Smooth muscle cell of the brain vasculature (primary cell): ENCODE measurements around the gene NPHP4.

Experiments used
- DNase-seq: peaks from one replicate; pipeline ENCODE4 v3.0.0-alpha.2; 2012; ENCODE audit warnings: low read depth, low spot score

Gene NPHP4

DNA sequence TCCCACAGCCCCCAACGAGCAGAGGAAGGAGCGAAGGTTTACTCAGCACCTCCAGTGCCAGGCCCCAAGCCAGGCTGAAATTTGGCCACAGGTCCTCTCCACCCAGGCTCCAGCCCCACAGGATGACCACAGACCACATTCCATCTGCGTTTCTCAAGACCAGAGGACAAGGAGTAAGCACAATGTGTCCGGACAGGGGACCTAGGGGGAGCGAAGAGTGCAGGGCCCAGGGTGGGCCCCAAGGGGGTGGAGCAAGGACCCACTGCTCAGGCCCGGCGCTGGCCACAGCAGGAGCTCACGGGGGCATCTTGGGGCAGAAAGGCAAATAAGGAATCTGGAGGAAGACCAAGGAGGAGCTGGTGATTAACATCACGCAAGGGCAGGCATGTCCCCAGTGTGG, 100.5 kb downstream of the NPHP4 start:
- no peak for DNase-seq

- no peak for DNase-seq
Observed at GRCh38 chr1:5891137-5891536, 101.1 kb downstream of the NPHP4 start.

- DNase-seq, result no peak
Observed at GRCh38 chr1:5890346-5891106, 101.7 kb downstream of the NPHP4 start.

GRCh38 chr1:5889901-5890300, 102.3 kb downstream of the NPHP4 start:
- no peak for DNase-seq

DNA sequence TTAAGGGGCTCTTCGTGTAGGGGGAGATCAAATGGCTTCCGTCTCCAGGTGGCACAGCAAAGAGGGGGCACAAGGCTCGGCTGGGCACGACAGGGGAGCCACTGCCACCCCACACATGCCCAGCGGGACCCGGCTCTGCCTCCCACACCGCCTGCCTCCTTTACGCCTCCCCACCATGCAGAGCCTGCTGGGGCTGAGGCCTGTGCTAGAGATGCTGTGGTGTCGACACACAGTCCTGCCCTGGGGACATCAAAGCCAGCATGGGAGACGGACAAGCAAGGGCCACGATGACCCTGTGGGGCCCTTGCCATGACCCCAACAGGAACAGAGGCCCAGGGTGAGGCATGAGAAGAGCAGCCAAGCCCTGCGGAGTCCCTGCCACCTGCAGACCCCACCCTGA, 102.8 kb downstream of the NPHP4 start:
- DNase-seq, result no peak

- no peak for DNase-seq
Observed at GRCh38 chr1:5888606-5889211, 103.5 kb downstream of the NPHP4 start.

DNA sequence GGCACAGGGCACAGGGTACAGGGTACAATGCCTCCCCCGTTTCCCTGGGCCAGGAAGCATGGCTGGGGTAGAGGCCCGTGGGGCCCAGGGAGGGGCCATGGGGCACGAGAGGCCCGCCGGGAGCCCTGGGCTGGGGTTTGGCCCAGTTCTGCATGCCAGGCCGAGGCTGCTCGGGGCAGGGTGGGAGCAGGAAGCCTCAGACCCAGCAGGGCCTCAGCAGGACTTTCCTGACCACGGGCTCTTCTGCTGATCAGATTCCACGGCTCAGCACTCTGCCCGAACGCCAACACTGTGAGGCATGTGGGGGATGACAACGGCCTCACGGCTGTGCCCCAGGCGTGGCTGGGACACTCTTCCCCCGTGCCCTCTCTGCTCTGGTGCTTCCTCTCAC, 104.3 kb downstream of the NPHP4 start:
- no peak for DNase-seq

GRCh38 chr1:5887349-5887970, 104.8 kb downstream of the NPHP4 start:
- no peak for DNase-seq

DNA sequence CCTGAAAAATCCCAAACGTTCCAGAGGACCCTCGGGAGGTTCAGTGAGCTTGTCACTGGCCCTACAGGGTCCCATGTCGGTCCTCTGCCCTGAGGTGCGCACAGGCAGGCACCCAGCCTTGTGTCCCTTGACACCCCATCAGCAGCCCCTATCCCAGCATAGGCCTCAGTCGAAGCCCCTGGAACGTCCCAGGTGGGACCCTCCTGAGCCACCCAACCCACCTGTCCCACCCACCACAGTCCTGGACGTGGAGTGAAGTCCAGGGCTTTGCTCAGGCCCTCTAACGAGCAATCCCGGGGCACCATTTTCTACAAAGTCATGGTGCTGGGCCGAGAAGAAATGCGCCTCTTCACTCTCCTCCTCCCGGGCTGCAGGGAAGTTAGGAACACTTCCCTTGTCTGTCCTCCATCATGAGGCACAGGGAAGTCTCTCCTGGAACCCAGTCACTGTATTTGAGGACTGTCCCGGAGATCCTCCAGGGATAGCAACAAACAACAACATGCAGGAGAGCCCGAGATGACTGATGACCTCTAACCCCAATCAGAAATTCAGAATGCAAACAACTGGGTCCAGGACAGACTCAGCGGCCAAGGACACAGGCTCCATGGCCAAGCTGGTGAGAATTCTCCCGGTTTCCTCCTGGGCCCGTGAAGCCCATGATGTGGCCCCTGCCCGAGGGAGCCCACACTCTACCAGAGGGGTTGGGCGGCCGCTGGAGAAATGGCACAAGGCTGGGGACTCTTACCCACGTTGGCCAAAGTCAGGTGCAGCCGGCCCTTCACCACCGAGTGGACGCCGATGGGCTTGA, 105.5 kb downstream of the NPHP4 start:
- no peak for DNase-seq

DNA sequence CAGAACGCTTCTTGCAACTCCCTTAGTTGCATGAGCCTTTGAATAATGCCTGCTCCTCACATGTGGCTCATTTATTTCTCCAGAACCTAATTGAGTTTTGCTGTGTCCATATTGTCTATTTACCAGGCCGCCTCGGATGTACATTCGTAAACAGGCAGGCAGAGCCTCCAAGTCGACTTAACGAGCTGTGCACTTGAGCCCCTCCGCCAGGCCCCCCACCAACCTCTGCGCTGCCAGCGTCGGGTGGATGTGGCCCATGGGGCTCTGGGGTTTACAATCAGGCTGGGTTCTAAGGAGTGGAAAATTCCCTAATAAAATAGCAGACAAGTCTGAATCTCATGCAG, 106.1 kb downstream of the NPHP4 start:
- no peak for DNase-seq

GRCh38 chr1:5885471-5886139, 106.6 kb downstream of the NPHP4 start:
- no peak for DNase-seq

DNA sequence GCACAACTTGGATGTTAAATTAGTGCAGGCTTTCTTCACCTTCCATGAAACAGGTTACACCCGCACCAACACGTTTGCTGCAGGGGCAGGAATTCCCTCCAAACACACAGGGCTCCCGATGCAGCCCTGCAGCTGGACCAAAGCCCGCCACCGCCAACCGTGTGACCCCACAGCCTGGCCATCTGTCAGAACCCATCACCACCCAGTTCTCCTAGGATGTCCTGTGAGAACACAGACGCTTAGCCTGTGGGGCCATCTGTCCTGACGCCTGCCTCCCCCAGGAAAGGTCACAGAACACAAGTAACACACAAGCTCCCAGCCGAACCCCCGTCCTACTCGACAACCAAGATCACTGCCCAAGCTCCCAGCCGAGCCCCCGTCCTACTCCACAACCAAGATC, 108.1 kb downstream of the NPHP4 start:
- DNase-seq, result no peak

DNA sequence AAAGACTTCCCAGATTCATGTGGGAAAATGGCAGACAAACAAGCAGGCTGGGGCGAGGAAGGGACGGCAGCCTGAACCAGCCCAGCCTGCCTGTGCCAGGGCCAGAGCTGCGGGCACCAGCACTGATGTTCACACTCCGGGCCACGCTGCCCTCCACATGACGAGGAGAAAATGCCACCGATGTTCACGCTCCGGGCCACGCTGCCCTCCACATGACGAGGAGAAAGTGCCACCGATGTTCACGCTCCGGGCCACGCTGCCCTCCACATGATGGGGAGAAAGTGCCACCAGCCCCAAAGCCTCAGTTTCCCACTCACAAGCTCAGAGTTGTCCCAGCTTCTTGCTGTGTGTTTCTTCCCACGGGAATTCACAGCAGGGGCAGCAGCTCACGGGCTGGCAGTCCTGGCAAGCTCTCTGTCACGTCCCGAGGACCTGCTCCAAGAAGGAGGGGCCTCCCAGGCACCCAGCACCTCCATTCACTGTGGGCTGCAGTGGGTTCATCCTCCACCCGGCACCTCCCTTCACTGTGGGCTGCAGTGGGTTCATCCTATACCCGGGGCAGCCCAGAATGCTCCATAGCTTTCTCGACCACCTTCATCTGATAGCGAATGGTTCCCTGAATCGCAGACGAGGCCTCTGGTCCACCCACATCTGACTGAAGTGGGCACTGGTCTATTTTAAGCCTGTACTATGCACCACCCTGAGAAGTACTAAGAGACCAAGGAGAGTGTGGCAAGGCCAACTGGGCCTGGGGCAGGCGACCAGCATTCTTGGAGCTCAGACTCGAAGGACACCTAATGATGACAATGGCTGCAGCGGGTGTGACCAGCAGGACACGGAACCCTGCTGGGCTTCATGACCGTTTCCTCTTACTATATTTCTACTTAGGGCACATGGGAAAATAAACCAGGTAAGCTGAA, 108.8 kb downstream of the NPHP4 start:
- DNase-seq, result no peak

- no peak for DNase-seq
Observed at GRCh38 chr1:5882367-5883128, 109.7 kb downstream of the NPHP4 start.

DNA sequence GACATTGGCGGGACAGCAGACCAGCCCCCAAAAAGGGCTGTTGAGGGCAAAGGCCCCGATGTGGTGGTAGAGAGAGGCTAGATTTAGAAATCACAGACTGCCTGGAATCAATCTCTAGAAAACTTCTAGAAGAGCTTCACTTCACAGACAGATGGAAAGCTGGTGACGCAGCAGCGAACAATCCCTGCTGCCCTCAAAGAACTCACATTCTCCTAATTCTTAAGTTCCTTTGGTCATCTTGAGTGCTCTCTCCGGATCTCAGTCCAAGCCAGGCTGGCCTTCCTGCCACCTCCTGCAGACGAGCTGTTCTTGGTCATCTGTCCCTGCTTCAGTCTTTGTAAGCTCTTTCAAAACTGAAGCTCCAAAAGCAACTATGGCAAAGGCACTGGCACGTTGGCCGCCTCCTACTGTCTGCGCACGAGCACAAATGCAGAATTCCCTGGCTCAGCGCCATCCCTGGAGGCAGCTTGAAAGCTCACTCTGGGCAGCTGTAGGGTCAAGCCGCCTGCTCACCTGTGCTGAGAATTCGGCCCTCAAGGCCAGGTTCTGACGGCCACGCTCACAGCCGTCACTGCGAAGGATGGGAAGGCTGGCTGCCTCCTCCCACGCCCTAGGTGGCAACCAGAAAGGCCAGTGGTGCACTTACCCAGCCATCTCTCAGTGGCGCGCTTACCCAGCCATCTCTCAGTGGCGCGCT, 110.6 kb downstream of the NPHP4 start:
- no peak for DNase-seq

DNA sequence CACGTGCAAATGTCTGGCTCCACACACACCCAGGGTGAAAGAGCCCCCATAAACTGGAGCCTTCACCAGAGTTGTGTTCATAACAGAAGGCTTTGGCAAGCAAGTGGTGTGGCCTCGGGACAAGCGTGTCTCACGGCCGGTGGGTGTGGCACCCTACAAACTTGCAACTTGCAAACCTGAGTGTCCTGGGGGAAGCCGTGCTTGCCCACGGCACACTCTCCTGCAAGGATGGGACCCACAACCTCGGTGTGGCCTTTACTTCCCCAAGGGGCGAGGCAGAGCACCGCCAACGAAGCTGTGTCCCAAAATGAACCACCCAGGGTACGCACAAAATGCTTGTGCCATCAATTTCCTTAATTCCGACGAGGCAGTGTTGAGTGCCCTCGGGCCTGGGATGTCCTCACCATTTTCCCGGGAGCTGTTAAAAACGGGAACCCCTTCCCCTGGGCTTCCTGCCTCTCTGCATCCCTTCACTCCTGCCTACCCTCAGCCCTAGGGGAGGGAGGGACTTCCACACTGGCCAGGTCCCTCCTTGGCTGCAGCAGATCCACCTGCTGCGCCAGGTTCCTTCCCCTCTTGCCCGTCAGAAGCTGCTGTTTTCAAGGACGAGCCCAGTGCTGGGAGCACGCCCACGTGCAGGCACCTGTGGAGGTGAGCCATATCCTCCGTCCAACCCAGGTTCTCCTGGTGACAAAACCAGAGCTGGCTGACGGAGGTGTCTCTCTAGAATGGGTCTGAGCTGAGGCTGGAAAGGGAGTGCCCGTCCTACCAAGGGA, 111.4 kb downstream of the NPHP4 start:
- DNase-seq, result no peak

DNA sequence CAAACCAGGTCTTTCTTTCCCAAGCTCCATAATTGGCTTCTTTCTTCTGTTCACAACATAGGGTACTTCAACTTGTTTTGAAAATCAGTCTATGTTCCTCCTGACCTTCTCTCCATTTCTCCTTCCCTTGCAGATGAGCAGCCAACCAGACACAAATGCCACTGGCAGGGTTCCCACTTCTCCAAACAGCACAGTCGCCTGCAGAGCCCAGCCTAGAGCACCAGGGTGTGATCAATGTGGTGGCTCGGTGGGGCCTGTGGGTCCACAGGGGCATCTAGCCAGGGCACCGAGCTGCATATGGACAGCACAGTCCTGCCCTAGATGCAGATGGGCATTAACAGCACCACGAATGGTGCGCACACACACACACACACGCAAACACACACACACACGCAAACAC, 112.8 kb downstream of the NPHP4 start:
- DNase-seq, result no peak

DNA sequence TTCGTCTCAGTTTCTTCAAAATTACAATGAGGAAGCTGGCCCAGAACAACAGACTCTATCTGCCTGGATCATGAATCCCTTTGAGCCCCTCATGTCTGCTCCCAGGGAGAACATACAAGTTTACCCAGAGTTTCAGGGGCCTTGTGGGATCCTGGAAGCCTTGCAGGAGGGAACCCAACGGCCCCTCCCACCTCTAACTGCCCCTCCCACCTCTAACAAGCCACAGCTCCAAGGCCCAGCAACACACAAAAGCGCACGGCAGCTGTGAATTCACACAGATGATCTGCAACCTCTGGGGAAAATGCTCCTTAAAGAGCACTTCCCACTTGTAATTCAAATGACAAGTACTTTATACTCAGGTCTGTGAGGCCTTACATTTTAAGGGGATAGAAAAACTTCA, 113.3 kb downstream of the NPHP4 start:
- DNase-seq, result no peak
